CD4-positive, alpha-beta T cell (primary cell): ENCODE measurements around the gene LITAFD. TPM values are rescaled to one million over a fixed set of nuclear protein-coding genes. Genes with fewer than 3 reads are reported as not detected.

ENCODE experiments used
- ATAC-seq: fragments of 200-7000 bp; cut with Tn5 transposase; one replicate; pipeline ENCODE4 v1.10.0; 2022; ENCODE audit warnings: mild to moderate bottlenecking; ENCODE audit not compliant: poor library complexity
- CTCF ChIA-PET: fragments of 350-600 bp; sonication (Branson Sonifier 250); formaldehyde crosslinking; loops from one replicate; lab custom pipeline; 2021; ENCODE audit warnings: antibody characterized with exemption, inconsistent platforms; lab: Charles Lee
- POLR2A ChIA-PET: fragments of 350-600 bp; sonication (Branson Sonifier 250); formaldehyde crosslinking; loops from one replicate; lab custom pipeline; 2021; ENCODE audit warnings: antibody characterized with exemption, inconsistent platforms; lab: Charles Lee
- DNase-seq, 14 experiments: peaks; one replicate each; pipeline ENCODE4 v3.0.0-alpha.2; 2013 to 2020; ENCODE audit warnings: mixed read lengths in 2 of 14
- H3K27ac ChIP-seq, 2 donors: one replicate each; pipeline versions ENCODE4 v1.5.1 to v1.7.0; 2013; ENCODE audit warnings: low read length in 2 of 2, low read depth in 1 of 2, mild to moderate bottlenecking in 1 of 2
- H3K27me3 ChIP-seq, 2 experiments: 1 replicate in 1 of 2; 2 replicates in 1 of 2; pipeline versions ENCODE4 v1.6.1 to v1.7.0; 2013; ENCODE audit warnings: low read length in 2 of 2, control low read depth in 1 of 2, mild to moderate bottlenecking in 1 of 2, moderate library complexity in 1 of 2; ENCODE audit not compliant: insufficient read depth in 2 of 2, control insufficient read depth in 1 of 2
- H3K36me3 ChIP-seq: one replicate; pipeline ENCODE4 v1.6.1; 2013; ENCODE audit warnings: low read length, control low read depth; ENCODE audit not compliant: insufficient read depth
- H3K4me1 ChIP-seq: one replicate; pipeline ENCODE4 v1.6.1; 2013; ENCODE audit warnings: low read length, control low read depth; ENCODE audit not compliant: insufficient read depth
- H3K4me3 ChIP-seq: one replicate; pipeline ENCODE4 v1.5.1; 2013; ENCODE audit warnings: mild to moderate bottlenecking, low read length, moderate library complexity
- H3K9me3 ChIP-seq, 2 experiments: 1 replicate in 1 of 2; 2 replicates in 1 of 2; pipeline versions ENCODE4 v1.6.1 to v1.7.0; 2013; ENCODE audit warnings: low read length in 2 of 2, mild to moderate bottlenecking in 2 of 2, control low read depth in 1 of 2, moderate library complexity in 1 of 2; ENCODE audit not compliant: control insufficient read depth in 1 of 2, insufficient read depth in 1 of 2
- H3K27ac Mint-ChIP-seq: one replicate; pipeline ENCODE4 v1.8.0; 2020; ENCODE audit warnings: mixed read lengths
- H3K27me3 Mint-ChIP-seq: one replicate; pipeline ENCODE4 v1.8.0; 2021; ENCODE audit warnings: mixed read lengths
- H3K36me3 Mint-ChIP-seq: one replicate; pipeline ENCODE4 v1.8.0; 2021; ENCODE audit warnings: low read depth, mixed read lengths
- H3K4me1 Mint-ChIP-seq: one replicate; pipeline ENCODE4 v1.8.0; 2021; ENCODE audit warnings: low read depth, mixed read lengths
- H3K4me3 Mint-ChIP-seq: one replicate; pipeline ENCODE4 v1.8.0; 2020; ENCODE audit warnings: mild to moderate bottlenecking, mixed read lengths
- H3K9me3 Mint-ChIP-seq: one replicate; pipeline ENCODE4 v1.8.0; 2020; ENCODE audit warnings: mixed read lengths
- CTCF ChIP-seq: fragments of 200-600 bp; IDR thresholded peaks from one replicate; pipeline ENCODE4 v1.8.0; 2022; ENCODE audit warnings: antibody characterized with exemption, mild to moderate bottlenecking
- intact Hi-C, 2 experiments: fragments of 100-400 bp; cut with DNase I in 1 of 2; cut with micrococcal nuclease in 1 of 2; formaldehyde crosslinking; loops; one replicate each; pipeline versions ENCODE4 v1.15.1 to v1.9.0; 2023 to 2025; cut with DNase I, micrococcal nuclease
- total RNA-seq, 174 experiments: library from RNA in 2 of 174; stranded (reverse) in 2 of 174; gene quantifications; one replicate each; pipeline ENCODE4 v1.2.3 and lab custom pipeline; 2021 to 2026

Gene LITAFD
- total RNA-seq, 2 experiments from 2014 or later = 0.60 TPM; not detected in 1

- ChIA-PET POLR2A (interaction anchor here (1.2 kb wide), 1 partner anchor 12 kb away, joined by 3 read pairs; no protein-coding TSS in a partner anchor), CTCF (no interaction called here)
- no peaks in the 10 kb centered on the region for H3K9me3 ChIP-seq
- H3K4me1 ChIP-seq = peaks cover 39% of the 10 kb centered on the region
- H3K4me3 Mint-ChIP-seq = peak overlapping the region; percentile 30
- no peak overlapping the region for H3K27ac ChIP-seq
- H3K36me3 Mint-ChIP-seq = peaks cover 12% of the 10 kb centered on the region
- no peak for ATAC-seq
- peaks cover 4% of the 10 kb centered on the region for H3K36me3 ChIP-seq
- intact Hi-C loops = loop anchor here in 1 of 2 experiments (10.0 kb wide), 1 partner anchor 1881 kb away; the partner anchor contains the start of gene NUBP1
- no peak overlapping the region for H3K4me3 ChIP-seq
- H3K9me3 Mint-ChIP-seq = no peaks in the 10 kb centered on the region
- H3K4me1 Mint-ChIP-seq = peaks cover 36% of the 10 kb centered on the region
- H3K27me3 ChIP-seq = no peaks in the 10 kb centered on the region
- DNase-seq = no peak
- no peaks in the 10 kb centered on the region for H3K27me3 Mint-ChIP-seq
- TF ChIP-seq CTCF = no peak
- H3K27ac Mint-ChIP-seq = peak overlapping the region; percentile 40
Measured at GRCh38 chr16:8863594-8864424, 18.3 kb upstream of the LITAFD start.

- no peaks in the 10 kb centered on the region for H3K9me3 Mint-ChIP-seq
- Histone ChIP-seq H3K4me3 (no peak overlapping the region), H3K27me3 (no peaks in the 10 kb centered on the region), H3K36me3 (no peaks in the 10 kb centered on the region), H3K9me3 (no peaks in the 10 kb centered on the region), H3K4me1 (peaks cover 45% of the 10 kb centered on the region), H3K27ac (no peak overlapping the region)
- POLR2A ChIA-PET = interaction anchor here (1.2 kb wide), 1 partner anchor 13 kb away, joined by 3 read pairs; no protein-coding TSS in a partner anchor
- H3K27me3 Mint-ChIP-seq = no peaks in the 10 kb centered on the region
- no peak for TF ChIP-seq CTCF
- DNase-seq = no peak
- H3K4me3 Mint-ChIP-seq = peak overlapping the region; percentile 51
- ATAC-seq = no peak
- H3K4me1 Mint-ChIP-seq = peaks cover 43% of the 10 kb centered on the region
- peaks cover 10% of the 10 kb centered on the region for H3K36me3 Mint-ChIP-seq
- peak overlapping the region; percentile 80 for H3K27ac Mint-ChIP-seq
- CTCF ChIA-PET = no interaction called here
- intact Hi-C loops = loop anchor here (5.0 to 10.0 kb wide), 3 partner anchors 47 to 1880 kb away; partner anchors contain the start of genes HAPSTR1 (in 1 of the 2) and NUBP1 (in 1 of the 2)
Measured at GRCh38 chr16:8864480-8865110, 17.6 kb upstream of the LITAFD start.

GRCh38 chr16:8865145-8865882, 16.8 kb upstream of the LITAFD start:
- DNase-seq = no peak
- H3K27me3 Mint-ChIP-seq = no peaks in the 10 kb centered on the region
- no peak for ATAC-seq
- ChIA-PET POLR2A (interaction anchor here (1.0 to 1.2 kb wide), 2 partner anchors 11 to 13 kb away, joined by 3 to 4 read pairs; no protein-coding TSS in a partner anchor), CTCF (no interaction called here)
- Histone ChIP-seq H3K4me1 (peaks cover 52% of the 10 kb centered on the region), H3K27ac (no peak overlapping the region), H3K9me3 (no peaks in the 10 kb centered on the region), H3K36me3 (no peaks in the 10 kb centered on the region), H3K4me3 (no peak overlapping the region), H3K27me3 (no peaks in the 10 kb centered on the region)
- peak overlapping the region; percentile 80 for H3K27ac Mint-ChIP-seq
- H3K4me3 Mint-ChIP-seq = peak overlapping the region; percentile 84
- H3K4me1 Mint-ChIP-seq = peaks cover 46% of the 10 kb centered on the region
- TF ChIP-seq CTCF = no peak
- peaks cover 10% of the 10 kb centered on the region for H3K36me3 Mint-ChIP-seq
- H3K9me3 Mint-ChIP-seq = no peaks in the 10 kb centered on the region
- intact Hi-C loops = loop anchor here (5.0 to 10.0 kb wide), 3 partner anchors 48 to 1879 kb away; partner anchors contain the start of genes HAPSTR1 (in 1 of the 2) and NUBP1 (in 1 of the 2)
